ENCODE measurements around the gene C1orf74.
"Not testable (repeated sequence)": the region's sequence is repeated elsewhere in the genome, so short reads cannot be mapped to it uniquely, and the experiment has no call there.

Gene C1orf74

DNA sequence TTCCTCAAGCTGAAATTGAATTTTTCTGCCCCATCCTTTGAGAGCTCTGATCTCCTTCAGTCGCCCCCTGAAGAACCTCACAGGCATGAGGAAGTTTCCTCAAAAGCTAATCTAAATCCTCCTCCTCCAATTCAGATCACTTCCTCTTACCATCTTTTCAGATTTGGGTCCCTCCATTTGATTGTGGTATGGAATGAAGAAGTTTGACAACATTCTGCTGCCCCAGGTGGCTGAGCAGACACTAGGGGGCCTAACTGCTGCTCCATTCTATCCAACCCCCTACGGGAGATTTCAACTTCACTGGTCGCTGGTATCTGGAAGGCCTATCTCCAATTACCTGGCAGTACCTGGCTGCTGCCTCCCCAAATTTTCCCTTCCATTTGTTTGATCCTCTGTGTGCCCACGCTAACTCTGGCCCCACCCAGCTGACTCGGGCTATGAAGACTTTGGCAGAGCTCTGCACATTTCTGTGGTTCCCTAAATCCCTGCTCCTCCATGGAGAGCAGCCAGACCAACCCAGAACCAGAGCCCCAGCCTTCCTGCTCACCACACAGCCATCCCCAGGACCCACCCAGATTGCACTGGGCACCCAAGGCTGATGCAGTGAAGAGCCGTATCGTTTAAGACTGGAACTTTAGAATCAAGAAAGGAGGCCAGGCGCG lies 13.8 kb upstream of the C1orf74 start:
- Mint-ChIP-seq H3K36me3 (ENCODE audit: insufficient read depth) (peaks cover 4% of the 10 kb centered on the region), H3K9me3 (no peaks in the 10 kb centered on the region), H3K27me3 (peaks cover 57 to 58% of the 10 kb centered on the region in 2 donors), H3K27ac (no peak overlapping the region), H3K4me3 (no peak overlapping the region), H3K4me1 (ENCODE audit: low read depth in 2 of 2) (peaks cover 0 to 7% of the 10 kb centered on the region in 2 donors)
- DNase-seq (no peak), ATAC-seq (replicated peaks) (no peak)

GRCh38 chr1:209793711-209794110 lies 9.4 kb upstream of the C1orf74 start:
- H3K9me3 Mint-ChIP-seq; H3K4me3 Mint-ChIP-seq; H3K36me3 Mint-ChIP-seq (ENCODE audit: insufficient read depth); H3K27ac Mint-ChIP-seq; H3K4me1 Mint-ChIP-seq (ENCODE audit: low read depth in 2 of 2); ATAC-seq (replicated peaks); DNase-seq: not testable (repeated sequence)
- peaks cover 58 to 60% of the 10 kb centered on the region in 2 donors for H3K27me3 Mint-ChIP-seq

DNA sequence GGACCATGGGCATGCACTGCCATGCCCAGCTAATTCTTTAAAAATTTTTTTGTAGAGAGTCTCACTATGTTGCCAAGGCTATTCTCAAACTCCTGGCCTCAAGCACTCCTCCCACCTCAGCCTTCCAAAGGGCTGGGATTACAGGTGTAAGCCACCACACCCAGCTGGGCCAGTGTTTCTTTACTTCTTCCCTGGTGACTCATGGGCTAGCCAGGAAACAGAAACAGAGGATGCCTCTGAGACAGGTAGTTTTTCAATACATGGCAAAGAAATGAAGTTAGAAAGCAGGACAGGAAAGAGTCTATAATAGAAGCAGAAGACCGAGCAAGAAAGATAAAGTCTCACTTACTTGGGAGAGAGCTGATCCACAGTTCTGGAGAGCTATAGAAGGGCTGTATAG lies 7.6 kb upstream of the C1orf74 start:
- ATAC-seq (replicated peaks) (no peak), DNase-seq (no peak)
- H3K27ac Mint-ChIP-seq, result no peak overlapping the region
- H3K4me1 Mint-ChIP-seq (ENCODE audit: low read depth in 2 of 2), result peaks cover 0 to 7% of the 10 kb centered on the region in 2 donors
- H3K36me3 Mint-ChIP-seq (ENCODE audit: insufficient read depth), result no peaks in the 10 kb centered on the region
- H3K9me3 Mint-ChIP-seq, result no peaks in the 10 kb centered on the region
- H3K27me3 Mint-ChIP-seq, result peaks cover 58 to 59% of the 10 kb centered on the region in 2 donors
- H3K4me3 Mint-ChIP-seq, result no peak overlapping the region

- H3K27ac Mint-ChIP-seq, result no peak overlapping the region
- ATAC-seq (replicated peaks), result no peak
- no peaks in the 10 kb centered on the region for H3K4me1 Mint-ChIP-seq (ENCODE audit: low read depth in 2 of 2)
- no peak overlapping the region for H3K4me3 Mint-ChIP-seq
- H3K9me3 Mint-ChIP-seq, result no peaks in the 10 kb centered on the region
- H3K27me3 Mint-ChIP-seq, result peaks cover 44 to 47% of the 10 kb centered on the region in 2 donors
- DNase-seq, result no peak
- no peaks in the 10 kb centered on the region for H3K36me3 Mint-ChIP-seq (ENCODE audit: insufficient read depth)
Observed at GRCh38 chr1:209790286-209791193, 6.2 kb upstream of the C1orf74 start.

- Mint-ChIP-seq H3K27ac (no peak overlapping the region), H3K9me3 (no peaks in the 10 kb centered on the region), H3K27me3 (peaks cover 31 to 34% of the 10 kb centered on the region in 2 donors), H3K4me3 (no peak overlapping the region), H3K4me1 (ENCODE audit: low read depth in 2 of 2) (peaks cover 3 to 5% of the 10 kb centered on the region in 2 donors), H3K36me3 (ENCODE audit: insufficient read depth) (peaks cover 7% of the 10 kb centered on the region)
- DNase-seq (no peak), ATAC-seq (replicated peaks) (no peak)
Observed at GRCh38 chr1:209789245-209789644, 4.9 kb upstream of the C1orf74 start.

- H3K9me3 Mint-ChIP-seq, result no peaks in the 10 kb centered on the region
- H3K36me3 Mint-ChIP-seq (ENCODE audit: insufficient read depth), result peaks cover 13% of the 10 kb centered on the region
- no peak overlapping the region for H3K4me3 Mint-ChIP-seq
- H3K4me1 Mint-ChIP-seq (ENCODE audit: low read depth in 2 of 2), result peaks cover 13 to 18% of the 10 kb centered on the region in 2 donors
- DNase-seq (no peak), ATAC-seq (replicated peaks) (no peak)
- no peak overlapping the region for H3K27ac Mint-ChIP-seq
- peaks cover 16 to 21% of the 10 kb centered on the region in 2 donors for H3K27me3 Mint-ChIP-seq
Observed at GRCh38 chr1:209787551-209787950, 3.2 kb upstream of the C1orf74 start.

DNA sequence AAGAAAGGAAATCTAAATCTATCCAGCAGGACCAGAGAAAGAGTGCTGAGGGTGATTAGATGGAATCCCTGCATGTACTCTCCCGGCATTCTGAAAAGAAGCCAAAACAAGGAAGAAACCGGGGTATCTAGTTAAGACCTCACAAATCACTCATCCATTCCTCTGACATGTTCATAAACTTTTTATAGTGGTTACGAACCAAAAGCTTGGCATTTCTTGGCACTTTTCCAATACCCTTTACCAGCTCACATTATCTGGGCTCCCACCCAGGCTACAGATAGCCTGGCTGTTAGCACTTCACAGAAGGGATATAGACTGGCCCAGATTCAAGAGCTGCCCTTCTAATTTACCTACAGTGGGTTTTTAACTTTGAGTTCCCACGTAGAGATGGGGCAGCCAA lies 1.8 kb upstream of the C1orf74 start:
- Mint-ChIP-seq H3K9me3 (no peaks in the 10 kb centered on the region), H3K27ac (no peak overlapping the region), H3K27me3 (peaks cover 7 to 10% of the 10 kb centered on the region in 2 donors), H3K36me3 (ENCODE audit: insufficient read depth) (peaks cover 22% of the 10 kb centered on the region), H3K4me1 (ENCODE audit: low read depth in 2 of 2) (peaks cover 17 to 18% of the 10 kb centered on the region in 2 donors), H3K4me3 (no peak overlapping the region)
- ATAC-seq (replicated peaks) (no peak), DNase-seq (no peak)

DNA sequence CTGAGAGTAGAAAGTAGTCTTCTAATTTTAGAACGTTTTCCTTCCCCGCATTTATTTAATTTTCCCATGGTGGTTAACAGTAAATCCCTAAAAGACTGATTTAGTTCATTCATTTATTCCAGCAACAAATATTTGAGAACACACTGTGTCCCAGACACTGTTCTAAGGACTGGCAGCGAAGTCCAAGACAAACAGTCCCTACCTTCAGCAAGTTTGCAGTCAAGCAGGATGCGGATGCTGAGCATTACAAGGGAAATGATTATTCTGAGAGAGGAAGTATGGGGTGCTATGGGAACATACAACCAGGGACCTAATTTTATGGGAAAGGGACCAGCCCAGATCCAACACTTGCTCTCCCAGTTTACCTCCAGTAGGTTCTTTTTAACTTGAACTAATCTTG lies 1.2 kb upstream of the C1orf74 start:
- peak overlapping the region in 1 of 2 donors; percentile 94 for H3K27ac Mint-ChIP-seq

DNA sequence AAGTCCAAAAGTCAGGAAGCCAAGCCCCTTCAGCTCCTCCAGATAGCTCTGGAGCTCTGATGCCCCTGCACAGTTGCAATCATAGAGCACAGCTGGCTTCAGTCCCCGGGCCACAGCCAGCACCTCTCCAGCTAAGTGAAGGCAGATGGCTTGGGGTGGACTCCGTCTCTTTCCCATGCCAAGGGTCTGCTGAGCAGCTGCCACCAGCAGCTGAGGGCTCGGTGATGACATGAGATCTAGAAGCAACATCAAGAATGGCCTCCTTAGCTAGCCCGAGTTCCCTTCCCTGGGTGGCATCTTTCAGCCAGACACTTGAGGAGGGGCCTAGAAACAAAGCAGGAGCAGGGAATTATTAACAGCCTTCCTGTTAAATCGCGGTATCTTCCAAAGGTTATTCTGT lies 973 bp downstream of the C1orf74 start:
- peaks cover 48% of the 10 kb centered on the region for H3K36me3 Mint-ChIP-seq (ENCODE audit: insufficient read depth)
- DNase-seq (no peak), ATAC-seq (replicated peaks) (no peak)
- peak overlapping the region; percentile 94 to 96 for H3K27ac Mint-ChIP-seq
- H3K27me3 Mint-ChIP-seq, result peaks cover 7 to 10% of the 10 kb centered on the region in 2 donors
- peaks cover 22 to 24% of the 10 kb centered on the region in 2 donors for H3K4me1 Mint-ChIP-seq (ENCODE audit: low read depth in 2 of 2)
- no peaks in the 10 kb centered on the region for H3K9me3 Mint-ChIP-seq
- H3K4me3 Mint-ChIP-seq, result peak overlapping the region; percentile 84 to 86

More for the DNA sequence above, 1.2 kb upstream of the C1orf74 start:
- H3K36me3 Mint-ChIP-seq (ENCODE audit: insufficient read depth), result peaks cover 26% of the 10 kb centered on the region
- DNase-seq (no peak), ATAC-seq (replicated peaks) (no peak)
- H3K27me3 Mint-ChIP-seq, result peaks cover 7 to 10% of the 10 kb centered on the region in 2 donors
- peaks cover 17 to 18% of the 10 kb centered on the region in 2 donors for H3K4me1 Mint-ChIP-seq (ENCODE audit: low read depth in 2 of 2)
- H3K4me3 Mint-ChIP-seq, result no peak overlapping the region
- no peaks in the 10 kb centered on the region for H3K9me3 Mint-ChIP-seq

GRCh38 chr1:209780268-209780667 lies 4.1 kb downstream of the C1orf74 start:
- Mint-ChIP-seq H3K27me3 (no peaks in the 10 kb centered on the region), H3K4me3 (no peak overlapping the region), H3K4me1 (ENCODE audit: low read depth in 2 of 2) (peaks cover 34 to 42% of the 10 kb centered on the region in 2 donors), H3K36me3 (ENCODE audit: insufficient read depth) (peaks cover 79% of the 10 kb centered on the region), H3K9me3 (no peaks in the 10 kb centered on the region), H3K27ac (peak overlapping the region; percentile 44 to 77)
- ATAC-seq (replicated peaks) (no peak), DNase-seq (no peak)

GRCh38 chr1:209778102-209778501 lies 6.3 kb downstream of the C1orf74 start:
- Mint-ChIP-seq H3K9me3 (no peaks in the 10 kb centered on the region), H3K36me3 (ENCODE audit: insufficient read depth) (peaks cover 80% of the 10 kb centered on the region), H3K27ac (peak overlapping the region; percentile 54 to 77), H3K27me3 (no peaks in the 10 kb centered on the region), H3K4me1 (ENCODE audit: low read depth in 2 of 2) (peaks cover 36 to 37% of the 10 kb centered on the region in 2 donors), H3K4me3 (no peak overlapping the region)
- no peak for ATAC-seq (replicated peaks)
- DNase-seq, result no peak

DNA sequence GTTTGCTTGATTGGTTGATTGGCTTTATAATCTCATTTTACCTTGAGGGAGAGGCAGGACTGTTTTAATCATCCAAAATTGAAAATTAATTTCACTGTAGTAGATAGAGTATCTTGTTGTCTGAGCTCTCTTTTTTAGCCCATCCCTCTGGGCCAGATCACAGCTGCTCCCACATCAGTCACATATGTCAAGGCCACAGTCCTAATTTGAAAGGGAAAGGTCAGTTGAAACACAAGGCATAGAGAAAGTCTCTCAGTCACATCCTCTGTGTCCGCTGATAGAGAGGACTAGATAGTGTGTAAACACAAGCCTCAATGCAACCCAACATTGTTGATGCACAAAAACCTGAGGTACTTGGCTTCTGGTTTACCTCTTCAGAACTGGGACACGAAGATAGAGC lies 6.8 kb downstream of the C1orf74 start:
- Mint-ChIP-seq H3K27ac (peak overlapping the region; percentile 54 to 77), H3K27me3 (no peaks in the 10 kb centered on the region), H3K9me3 (no peaks in the 10 kb centered on the region), H3K4me1 (ENCODE audit: low read depth in 2 of 2) (peaks cover 33 to 36% of the 10 kb centered on the region in 2 donors), H3K4me3 (no peak overlapping the region), H3K36me3 (ENCODE audit: insufficient read depth) (peaks cover 80% of the 10 kb centered on the region)
- no peak for DNase-seq
- no peak for ATAC-seq (replicated peaks)

DNA sequence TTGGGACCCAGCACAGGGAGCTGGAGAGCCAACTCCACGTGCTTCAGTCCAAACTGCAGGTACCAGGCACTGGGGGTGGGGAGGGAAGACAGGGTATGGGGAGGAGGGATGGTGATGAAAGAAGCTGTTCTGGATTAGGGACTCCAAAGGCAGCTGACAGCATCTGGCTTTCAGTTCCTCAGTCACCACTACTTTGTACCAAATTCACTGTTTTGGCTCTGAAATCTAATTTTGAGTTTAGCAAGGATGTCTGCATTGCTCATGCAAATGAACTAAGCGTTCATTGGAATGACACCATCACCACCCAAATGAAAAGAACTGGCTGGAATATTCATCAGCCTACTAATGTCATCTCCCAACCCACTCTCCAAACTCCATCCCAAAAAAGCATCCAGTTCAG lies 8.7 kb downstream of the C1orf74 start:
- ATAC-seq (replicated peaks) (no peak), DNase-seq (no peak)
- no peak overlapping the region for H3K27ac Mint-ChIP-seq
- peaks cover 68% of the 10 kb centered on the region for H3K36me3 Mint-ChIP-seq (ENCODE audit: insufficient read depth)
- no peaks in the 10 kb centered on the region for H3K9me3 Mint-ChIP-seq
- H3K27me3 Mint-ChIP-seq, result no peaks in the 10 kb centered on the region
- peaks cover 29 to 35% of the 10 kb centered on the region in 2 donors for H3K4me1 Mint-ChIP-seq (ENCODE audit: low read depth in 2 of 2)
- H3K4me3 Mint-ChIP-seq, result no peak overlapping the region
